Fibroblast of villous mesenchyme (primary cell): ENCODE measurements around the gene GYS2. TPM values are rescaled to one million over a fixed set of nuclear protein-coding genes. Genes with fewer than 3 reads are reported as not detected.

Source experiments
- DNase-seq: peaks from one replicate; pipeline ENCODE4 v3.0.0-alpha.2; 2010; ENCODE audit warnings: low read depth
- H3K4me3 ChIP-seq: 2 replicates; pipeline ENCODE4 v1.5.1; 2011; ENCODE audit warnings: low read depth, mild to moderate bottlenecking, low read length
- total RNA-seq: library from RNA; depleted of rRNA; stranded (reverse); fragments of >200 nt; gene quantifications from 2 replicates; pipeline ENCODE4 v1.2.3, GENCODE V29; 2012
- TF ChIP-seq, protein P1 (sequence below): IDR thresholded peaks from 2 replicates; pipeline ENCODE4 v1.5.1; 2012; ENCODE audit warnings: low read depth, mild to moderate bottlenecking, low read length; ENCODE audit not compliant: insufficient read depth

Gene GYS2
- total RNA-seq, 1 donor, result not detected

- peak; percentile 33 for DNase-seq
- H3K4me3 ChIP-seq, result no peak overlapping the region
- TF ChIP-seq, protein P1, sequence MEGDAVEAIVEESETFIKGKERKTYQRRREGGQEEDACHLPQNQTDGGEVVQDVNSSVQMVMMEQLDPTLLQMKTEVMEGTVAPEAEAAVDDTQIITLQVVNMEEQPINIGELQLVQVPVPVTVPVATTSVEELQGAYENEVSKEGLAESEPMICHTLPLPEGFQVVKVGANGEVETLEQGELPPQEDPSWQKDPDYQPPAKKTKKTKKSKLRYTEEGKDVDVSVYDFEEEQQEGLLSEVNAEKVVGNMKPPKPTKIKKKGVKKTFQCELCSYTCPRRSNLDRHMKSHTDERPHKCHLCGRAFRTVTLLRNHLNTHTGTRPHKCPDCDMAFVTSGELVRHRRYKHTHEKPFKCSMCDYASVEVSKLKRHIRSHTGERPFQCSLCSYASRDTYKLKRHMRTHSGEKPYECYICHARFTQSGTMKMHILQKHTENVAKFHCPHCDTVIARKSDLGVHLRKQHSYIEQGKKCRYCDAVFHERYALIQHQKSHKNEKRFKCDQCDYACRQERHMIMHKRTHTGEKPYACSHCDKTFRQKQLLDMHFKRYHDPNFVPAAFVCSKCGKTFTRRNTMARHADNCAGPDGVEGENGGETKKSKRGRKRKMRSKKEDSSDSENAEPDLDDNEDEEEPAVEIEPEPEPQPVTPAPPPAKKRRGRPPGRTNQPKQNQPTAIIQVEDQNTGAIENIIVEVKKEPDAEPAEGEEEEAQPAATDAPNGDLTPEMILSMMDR, result no peak
Measured at GRCh38 chr12:21559855-21560569, 44.6 kb downstream of the GYS2 start.

- TF ChIP-seq, protein P1, result no peak
- no peak for DNase-seq
- no peak overlapping the region for H3K4me3 ChIP-seq
Measured at GRCh38 chr12:21558100-21558679, 46.5 kb downstream of the GYS2 start.

GRCh38 chr12:21553329-21553675 lies 51.3 kb downstream of the GYS2 start:
- TF ChIP-seq, protein P1, result no peak
- DNase-seq, result no peak
- H3K4me3 ChIP-seq, result no peak overlapping the region

DNA sequence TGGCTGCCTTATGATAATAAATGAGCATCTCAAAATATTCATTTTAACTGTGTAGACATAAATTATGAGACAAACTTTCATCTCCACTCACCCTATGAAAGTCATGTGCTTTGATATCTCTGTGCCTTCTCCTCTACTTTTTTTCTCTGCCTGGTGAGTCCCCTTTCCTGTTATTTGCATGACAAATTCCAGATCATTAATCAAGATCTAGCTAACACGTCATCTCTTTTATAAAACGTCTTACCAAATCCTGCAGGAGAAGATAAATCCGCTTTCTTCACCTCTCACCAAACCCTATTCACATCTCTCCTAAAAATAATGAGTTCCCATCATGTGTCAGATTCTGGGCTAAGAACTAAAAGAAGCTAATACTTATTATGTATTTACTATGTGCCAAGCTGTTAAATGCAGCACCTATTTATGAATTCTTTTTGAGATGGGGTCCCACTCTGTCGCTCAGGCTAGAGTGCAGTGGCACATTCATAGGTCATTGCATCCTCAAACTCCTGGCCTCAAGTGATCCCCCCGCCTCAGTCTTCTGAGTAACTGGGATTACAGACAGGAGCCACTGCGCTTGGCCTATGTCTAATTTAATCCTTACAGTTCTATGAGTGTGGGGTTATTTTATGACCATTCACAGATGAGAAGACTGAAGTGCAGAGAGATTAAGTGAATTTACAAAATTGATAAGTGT lies 51.9 kb downstream of the GYS2 start:
- DNase-seq, result no peak
- TF ChIP-seq, protein P1, result no peak
- H3K4me3 ChIP-seq, result no peak overlapping the region

GRCh38 chr12:21551841-21552465 lies 52.7 kb downstream of the GYS2 start:
- no peak overlapping the region for H3K4me3 ChIP-seq
- TF ChIP-seq, protein P1, result no peak
- DNase-seq, result peak; percentile 1

- H3K4me3 ChIP-seq, result no peak overlapping the region
- TF ChIP-seq, protein P1, result no peak
- no peak for DNase-seq
Measured at GRCh38 chr12:21547437-21547836, 57.2 kb downstream of the GYS2 start.
